Pulmonary artery endothelial cell (primary cell): ENCODE measurements around the gene RNF149. TPM values are rescaled to one million over a fixed set of nuclear protein-coding genes. Genes with fewer than 3 reads are reported as not detected.
"Not testable (repeated sequence)": the region's sequence is repeated elsewhere in the genome, so short reads cannot be mapped to it uniquely, and the experiment has no call there.

Experiments used
- DNase-seq: peaks from one replicate; pipeline ENCODE4 v3.0.0-alpha.2; 2011; ENCODE audit warnings: low read depth, low spot score
- total RNA-seq: library from RNA; depleted of rRNA; stranded (reverse); fragments of >200 nt; gene quantifications from 2 replicates; pipeline ENCODE4 v1.2.3, GENCODE V29; 2014

Gene RNF149
- total RNA-seq, 1 donor from 2014 or later: 100 TPM

GRCh38 chr2:101258804-101259203 lies 49.7 kb downstream of the RNF149 start:
- no peak for DNase-seq

- DNase-seq: no peak
Measured at GRCh38 chr2:101256316-101256715, 52.2 kb downstream of the RNF149 start.

DNA sequence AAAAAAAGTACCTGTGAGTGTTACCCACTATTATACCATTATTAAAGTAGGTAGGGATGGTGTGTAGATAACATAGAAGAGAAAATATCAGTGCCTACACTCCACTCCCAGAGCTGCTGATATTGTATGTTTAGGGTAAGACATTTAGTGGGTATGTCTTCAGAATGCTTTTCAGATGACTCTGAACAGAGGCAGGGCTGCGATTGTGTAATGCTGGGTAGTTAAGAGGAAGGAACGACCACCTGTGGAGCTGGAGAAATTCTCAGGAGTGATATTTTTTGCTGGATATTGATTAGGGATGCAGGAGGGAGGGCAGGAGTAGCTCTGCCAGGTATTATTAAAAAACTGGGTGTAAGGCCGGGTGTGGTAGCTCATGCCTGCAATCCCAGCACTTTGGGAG lies 53.0 kb downstream of the RNF149 start:
- DNase-seq: no peak

DNA sequence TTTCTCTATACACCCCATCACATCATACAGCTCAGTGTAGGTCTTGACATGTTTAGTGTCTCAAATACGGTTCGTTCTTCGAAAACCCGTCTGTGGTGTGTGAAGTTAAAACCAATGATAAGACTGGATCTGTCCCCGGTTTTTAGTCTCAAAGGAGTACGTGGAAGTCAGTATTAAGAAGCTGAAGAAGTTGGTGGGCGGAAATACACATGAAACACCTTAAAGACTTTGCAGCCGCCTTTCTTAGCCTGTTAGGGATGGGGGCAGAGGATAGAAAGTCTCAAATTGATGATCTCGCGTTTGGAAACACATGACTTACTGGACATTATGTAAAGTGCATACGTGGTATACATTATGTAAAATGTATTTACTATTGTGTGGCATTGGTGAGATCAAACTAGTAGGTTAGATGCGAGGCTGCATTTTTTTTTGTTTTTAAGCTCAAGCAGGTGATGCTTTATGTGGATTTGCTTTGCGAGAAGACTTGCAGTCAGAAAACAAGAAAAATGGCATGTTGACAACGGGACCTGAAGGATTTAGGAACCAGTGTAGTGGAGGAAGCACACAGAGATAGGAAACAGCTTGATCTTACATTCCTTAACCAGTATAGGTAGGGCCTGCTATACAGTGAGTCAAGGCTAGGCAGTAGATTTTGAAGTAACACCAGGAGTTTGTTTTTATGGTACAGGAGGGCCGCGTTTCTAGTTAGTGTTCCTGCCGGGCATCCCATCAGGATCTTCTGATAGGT lies 54.6 kb downstream of the RNF149 start:
- no peak for DNase-seq

DNA sequence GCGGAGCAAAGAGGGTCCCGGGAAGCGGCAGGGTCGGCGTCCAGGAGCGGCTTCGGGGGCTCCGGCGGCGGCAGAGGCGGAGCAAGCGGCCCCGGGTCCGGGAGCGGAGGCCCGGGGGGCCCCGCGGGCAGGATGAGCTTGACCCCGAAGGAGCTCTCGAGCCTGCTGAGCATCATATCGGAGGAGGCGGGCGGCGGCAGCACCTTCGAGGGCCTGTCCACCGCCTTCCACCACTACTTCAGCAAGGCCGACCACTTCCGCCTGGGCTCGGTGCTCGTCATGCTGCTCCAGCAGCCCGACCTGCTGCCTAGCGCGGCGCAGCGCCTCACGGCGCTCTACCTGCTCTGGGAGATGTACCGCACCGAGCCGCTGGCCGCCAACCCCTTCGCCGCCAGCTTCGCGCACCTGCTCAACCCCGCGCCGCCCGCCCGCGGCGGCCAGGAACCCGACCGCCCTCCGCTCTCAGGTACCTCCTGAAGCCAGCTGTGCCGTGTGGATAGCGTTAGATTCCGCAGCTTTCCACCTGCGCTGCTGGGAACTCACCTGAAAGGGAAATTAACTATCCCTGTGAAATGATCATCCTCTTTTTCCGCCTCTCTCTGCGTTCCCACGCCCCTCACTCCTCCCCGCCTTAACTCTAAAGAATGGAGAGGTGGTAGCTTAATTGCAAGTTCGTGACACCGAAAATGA lies 55.3 kb downstream of the RNF149 start:
- DNase-seq: peak; percentile 24

DNA sequence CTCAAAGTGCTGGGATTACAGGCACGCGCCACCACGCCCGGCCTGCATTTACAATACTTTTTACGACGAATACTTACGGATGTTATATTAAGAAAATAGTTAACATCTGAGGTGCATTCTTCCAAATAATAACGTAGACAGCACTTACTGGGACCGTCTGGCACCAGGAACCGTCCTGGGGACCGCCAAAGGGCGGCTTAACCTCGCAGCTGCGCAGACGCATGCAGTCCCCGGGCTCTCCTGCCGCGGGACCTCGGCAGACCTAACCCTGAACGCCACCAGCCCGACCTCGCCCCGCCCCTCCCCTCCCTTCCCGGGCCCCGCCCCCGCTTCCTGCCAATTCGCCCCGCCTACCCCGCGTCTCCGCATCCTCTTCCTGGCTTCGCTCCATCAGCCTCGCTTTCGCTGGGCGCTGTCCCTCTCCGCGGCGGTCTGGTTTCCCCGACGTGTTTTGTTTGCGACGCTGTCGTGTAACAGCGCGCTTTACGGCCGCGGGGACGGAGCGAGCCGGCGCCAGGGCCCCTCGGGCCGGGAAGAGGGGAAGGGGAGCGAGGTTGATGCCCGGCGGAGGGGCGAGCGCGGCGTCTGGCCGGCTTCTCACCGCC lies 56.0 kb downstream of the RNF149 start, which contains the start of gene CNOT11:
TSS of gene CNOT11 (plus strand) at position 479 of the 605 bp plus-strand sequence. CDS start at position 558, 79 bp downstream.
- peak; percentile 88 for DNase-seq

DNA sequence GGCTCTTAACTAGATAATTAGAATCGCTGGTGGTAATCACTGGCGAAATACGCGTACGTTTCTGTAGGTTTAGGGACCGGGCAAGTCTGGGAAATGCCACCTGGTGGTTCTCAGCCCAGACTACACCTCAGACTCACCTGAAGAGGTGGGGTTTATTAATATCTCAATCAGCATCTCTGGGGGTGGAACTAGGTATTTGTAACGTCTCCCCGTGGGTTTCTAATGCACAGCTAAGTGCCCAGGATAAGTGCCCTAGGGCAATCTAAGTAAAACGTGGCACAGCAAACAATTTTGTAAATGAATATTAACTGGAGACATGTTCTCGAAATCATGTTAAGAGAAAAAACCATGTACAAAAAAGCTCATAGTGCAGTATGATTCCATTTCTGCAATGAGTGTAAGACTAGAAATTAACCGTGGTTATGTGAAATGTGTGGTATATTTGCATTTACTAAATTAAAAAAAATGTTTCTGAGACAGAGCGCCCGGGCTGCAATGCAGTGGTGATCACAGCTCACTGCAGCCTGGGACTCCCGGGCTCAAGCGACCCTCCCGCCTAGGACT lies 56.6 kb downstream of the RNF149 start:
- no peak for DNase-seq

DNA sequence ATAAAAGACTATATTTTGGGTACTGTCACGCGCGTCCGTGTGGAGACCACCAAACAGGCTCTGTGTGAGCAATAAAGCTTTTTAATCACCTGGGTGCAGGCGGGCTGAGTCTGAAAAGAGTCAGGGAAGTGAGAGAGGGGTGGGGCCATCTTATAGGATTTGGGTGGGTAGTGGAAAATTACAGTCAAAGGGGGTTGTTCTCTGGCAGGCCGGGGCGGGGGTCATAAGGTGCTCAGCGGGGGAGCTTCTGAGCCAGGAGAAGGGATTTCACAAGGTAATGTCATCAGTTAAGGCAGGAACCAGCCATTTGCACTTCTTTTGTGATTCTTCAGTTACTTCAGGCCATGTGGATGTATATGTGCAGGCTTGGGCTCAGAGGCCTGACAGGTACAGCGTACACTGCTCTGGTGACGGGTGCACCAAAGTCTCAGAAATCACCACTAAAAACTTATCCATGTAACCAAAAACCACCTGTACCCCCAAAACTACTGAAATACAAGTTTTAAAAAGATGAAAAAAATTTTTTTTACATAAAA lies 57.2 kb downstream of the RNF149 start:
- DNase-seq: not testable (repeated sequence)

- no peak for DNase-seq
Measured at GRCh38 chr2:101249826-101250225, 58.7 kb downstream of the RNF149 start.

DNA sequence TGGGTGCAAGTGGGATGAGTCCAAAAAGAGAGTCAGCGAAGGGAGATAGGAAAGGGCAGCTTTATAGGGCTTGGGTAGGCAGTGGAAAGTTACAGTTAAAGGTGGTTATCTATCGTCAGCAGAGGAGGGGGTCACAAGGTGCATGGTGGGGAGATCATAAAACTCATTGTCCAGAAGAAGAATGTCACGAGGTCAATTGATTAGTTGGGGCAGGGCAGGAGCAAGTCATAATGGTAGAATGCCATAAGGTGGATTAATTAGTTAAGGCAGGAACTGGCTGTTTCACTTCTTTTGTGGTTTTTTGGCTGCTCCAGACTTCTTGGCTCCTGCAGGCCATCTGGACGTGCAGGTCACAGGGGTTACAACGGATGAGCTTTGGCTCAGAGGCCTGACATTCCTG lies 59.7 kb downstream of the RNF149 start:
- not testable (repeated sequence) for DNase-seq

- not testable (repeated sequence) for DNase-seq
Measured at GRCh38 chr2:101245468-101245867, 63.0 kb downstream of the RNF149 start.

- DNase-seq: not testable (repeated sequence)
Measured at GRCh38 chr2:101244899-101245298, 63.6 kb downstream of the RNF149 start.

DNA sequence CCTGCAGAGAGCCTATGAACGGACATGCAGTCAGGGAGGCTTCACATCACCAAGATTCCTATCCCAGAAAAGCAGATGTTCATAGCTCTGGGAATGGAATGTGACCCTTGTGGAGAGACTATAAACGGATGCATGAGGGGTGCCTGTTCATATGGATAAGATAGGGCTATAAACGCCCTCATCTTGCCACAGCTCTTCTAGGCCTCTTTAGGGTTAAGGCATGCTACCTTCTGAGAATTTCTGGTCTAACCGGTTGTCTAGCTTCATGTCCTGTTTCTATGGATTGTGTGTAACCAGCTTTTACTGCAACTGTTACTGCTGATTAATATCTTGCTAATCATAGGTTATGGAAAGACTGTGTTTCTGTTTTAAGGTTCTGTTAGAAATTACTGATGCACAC lies 64.1 kb downstream of the RNF149 start:
- DNase-seq: not testable (repeated sequence)

- no peak for DNase-seq
Measured at GRCh38 chr2:101241158-101241557, 67.3 kb downstream of the RNF149 start.

DNA sequence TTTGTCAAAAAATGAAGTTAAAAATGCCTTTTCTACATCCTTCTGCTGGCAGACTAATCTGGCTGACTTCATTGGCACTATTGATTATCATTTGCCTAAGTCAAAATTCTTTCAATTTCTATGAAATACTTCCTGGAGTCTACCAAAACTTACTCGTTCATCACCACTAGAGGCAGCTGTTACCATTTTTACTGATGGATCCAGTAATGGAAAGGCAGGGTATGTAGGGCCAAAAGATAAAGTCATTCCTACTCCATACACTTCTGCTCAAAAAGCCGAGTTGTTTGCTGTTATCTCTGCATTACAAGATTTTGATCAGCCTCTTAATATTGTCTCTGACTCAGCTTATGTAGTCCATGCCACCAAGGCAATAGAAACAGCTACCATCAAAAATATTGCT lies 67.8 kb downstream of the RNF149 start:
- DNase-seq: not testable (repeated sequence)

DNA sequence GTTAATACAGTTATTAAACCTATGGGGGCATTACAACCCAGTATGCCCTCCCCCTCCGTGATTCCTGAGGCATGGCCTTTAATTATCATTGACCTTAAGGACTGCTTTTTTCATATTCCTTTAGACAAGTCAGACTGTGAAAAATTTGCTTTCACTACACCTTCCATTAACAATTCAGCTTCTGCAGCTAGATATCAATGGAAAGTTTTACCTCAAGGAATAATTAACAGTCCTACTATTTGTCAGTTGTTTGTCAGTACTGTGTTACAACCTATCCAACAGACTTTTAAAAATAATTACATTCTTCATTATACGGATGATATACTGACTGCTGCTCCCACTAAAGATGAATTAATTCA lies 68.8 kb downstream of the RNF149 start:
- not testable (repeated sequence) for DNase-seq

DNA sequence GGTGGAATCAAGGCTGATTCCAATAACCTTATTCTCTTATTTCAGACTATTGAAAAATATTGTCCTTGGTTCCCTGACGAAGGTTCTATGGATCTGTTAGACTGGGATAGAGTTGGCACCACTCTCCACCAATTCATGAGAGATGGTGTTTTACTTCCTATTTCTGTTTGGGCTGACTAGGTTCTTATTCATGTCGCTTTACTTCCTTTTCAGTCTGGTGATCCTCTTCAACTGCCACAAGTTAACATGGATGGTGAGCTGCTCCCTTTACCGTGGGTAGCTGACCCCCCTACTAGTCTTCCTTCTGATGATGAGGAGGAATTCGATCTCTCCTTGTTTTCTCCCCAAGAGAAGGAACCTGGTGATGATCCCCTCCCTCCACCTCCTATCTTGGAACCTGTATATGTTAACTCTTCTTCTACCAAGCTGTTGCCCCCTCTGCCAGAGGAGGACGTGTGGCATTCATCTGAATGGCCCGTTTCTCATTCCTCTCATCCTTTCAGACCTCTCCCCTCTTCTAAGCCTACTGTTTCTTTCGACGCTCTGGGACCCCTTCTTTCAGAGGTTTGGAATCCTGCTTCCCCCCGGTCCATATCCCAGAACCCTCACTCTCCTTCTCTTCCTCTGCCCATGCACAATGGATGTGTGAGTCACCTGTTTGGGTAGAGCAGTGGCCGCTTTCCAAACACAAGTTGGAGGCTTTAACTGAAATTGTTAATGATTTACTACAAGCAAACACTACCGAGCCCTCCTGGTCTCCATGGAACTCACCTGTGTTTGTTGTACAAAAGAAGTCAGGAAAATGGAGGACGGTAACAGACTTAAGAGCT lies 69.4 kb downstream of the RNF149 start:
- no peak for DNase-seq

- not testable (repeated sequence) for DNase-seq
Measured at GRCh38 chr2:101237944-101238343, 70.6 kb downstream of the RNF149 start.

- not testable (repeated sequence) for DNase-seq
Measured at GRCh38 chr2:101235956-101236355, 72.5 kb downstream of the RNF149 start.

- no peak for DNase-seq
Measured at GRCh38 chr2:101234169-101234938, 74.1 kb downstream of the RNF149 start.
